ENCODE results near the gene MAOA.

- TF ChIP-seq CTCF (IDR thresholded peaks at IDR 0.05; ENCODE audit: borderline replicate concordance, extremely low read depth, low read length, poor library complexity, severe bottlenecking) (no peak), EZH2 (IDR thresholded peaks at IDR 0.05; ENCODE audit: borderline replicate concordance, low read depth, low read length, severe bottlenecking) (no peak)
Measured at GRCh38 chrX:43718081-43718480, 62.0 kb downstream of the MAOA start.

Measured in DND-41 (cell line).